Endometrium (tissue), 2 donors: Measurements from ENCODE around the gene IL15.
"Not testable (repeated sequence)": the region's sequence is repeated elsewhere in the genome, so short reads cannot be mapped to it uniquely, and the experiment has no call there.

ENCODE experiments used
- FAIRE-seq: peaks from 2 replicates; lab custom pipeline; 2012; peaks lifted over from hg19 to GRCh38; lab: Jason Lieb, UNC
- donor health status: control.
- donor health status: control.

IL15 gene

GRCh38 chr4:141636082-141636770 lies at the start of gene IL15:
Gene IL15, plus strand, starts transcription at chr4:141636583. Its CDS starts 82,882 bp downstream, at chr4:141719465.
- no peak for FAIRE-seq

- no peak for FAIRE-seq
Observed at GRCh38 chr4:141587897-141588296, 48.5 kb upstream of the IL15 start.

GRCh38 chr4:141595531-141595930 lies 40.9 kb upstream of the IL15 start:
- FAIRE-seq, result no peak

- FAIRE-seq, result no peak
Observed at GRCh38 chr4:141599853-141600252, 36.5 kb upstream of the IL15 start.

- FAIRE-seq, result not testable (repeated sequence)
Observed at GRCh38 chr4:141604683-141605082, 31.7 kb upstream of the IL15 start.

- FAIRE-seq, result no peak
Observed at GRCh38 chr4:141605425-141605856, 30.9 kb upstream of the IL15 start.

- no peak for FAIRE-seq
Observed at GRCh38 chr4:141609243-141609642, 27.1 kb upstream of the IL15 start.

GRCh38 chr4:141610365-141610764 lies 26.0 kb upstream of the IL15 start:
- FAIRE-seq, result no peak

GRCh38 chr4:141614878-141615586 lies 21.4 kb upstream of the IL15 start:
- no peak for FAIRE-seq

GRCh38 chr4:141615587-141615918 lies 20.8 kb upstream of the IL15 start:
- FAIRE-seq, result not testable (repeated sequence)

GRCh38 chr4:141620715-141621114 lies 15.7 kb upstream of the IL15 start:
- no peak for FAIRE-seq

- FAIRE-seq, result no peak
Observed at GRCh38 chr4:141625023-141625422, 11.4 kb upstream of the IL15 start.

GRCh38 chr4:141630854-141631253 lies 5.5 kb upstream of the IL15 start:
- no peak for FAIRE-seq

- no peak for FAIRE-seq
Observed at GRCh38 chr4:141635736-141636081, 674 bp upstream of the IL15 start.

- FAIRE-seq, result no peak
Observed at GRCh38 chr4:141636771-141637460, 533 bp downstream of the IL15 start.

GRCh38 chr4:141637565-141637964 lies 1.2 kb downstream of the IL15 start:
- FAIRE-seq, result no peak

- FAIRE-seq, result no peak
Observed at GRCh38 chr4:141638230-141638629, 1.8 kb downstream of the IL15 start.

GRCh38 chr4:141640696-141641095 lies 4.3 kb downstream of the IL15 start:
- FAIRE-seq, result no peak

GRCh38 chr4:141642063-141642462 lies 5.7 kb downstream of the IL15 start:
- FAIRE-seq, result no peak

GRCh38 chr4:141642711-141643110 lies 6.3 kb downstream of the IL15 start:
- FAIRE-seq, result no peak

- FAIRE-seq, result no peak
Observed at GRCh38 chr4:141643557-141643956, 7.2 kb downstream of the IL15 start.

- FAIRE-seq, result no peak
Observed at GRCh38 chr4:141645611-141646340, 9.4 kb downstream of the IL15 start.

- FAIRE-seq, result no peak
Observed at GRCh38 chr4:141646969-141647368, 10.6 kb downstream of the IL15 start.
